A673 (cell line): ENCODE results near the gene CCND2. TPM values are rescaled to one million over a fixed set of nuclear protein-coding genes. Genes with fewer than 3 reads are reported as not detected.

Experiments used
- BruUV-seq: library from RNA; stranded (reverse); fragments of 400-500 nt; replicated peaks from 2 replicates; lab custom pipeline; 2021; lab: Mats Ljungman, UMichigan
- CTCF ChIA-PET: fragments of 300-600 bp; sonication (Branson Sonifier 250); formaldehyde crosslinking; loops from one replicate; lab custom pipeline; 2022; ENCODE audit warnings: antibody characterized with exemption; lab: Charles Lee
- POLR2A ChIA-PET: fragments of 300-600 bp; sonication (Branson Sonifier 250); formaldehyde crosslinking; loops from one replicate; lab custom pipeline; 2022; ENCODE audit warnings: antibody characterized with exemption; ENCODE audit not compliant: low non-redundant PET; lab: Charles Lee
- DNase-seq: peaks from one replicate; pipeline ENCODE4 v3.0.0-alpha.2; 2015; ENCODE audit warnings: low spot score
- H3K27ac ChIP-seq: fragments of 200-600 bp; sonication (generic); 2 replicates; pipeline ENCODE4 v1.5.1; 2016; ENCODE audit warnings: mixed run types, low read depth, mild to moderate bottlenecking, mixed read lengths, antibody characterized with exemption, low read length; ENCODE audit not compliant: poor library complexity, severe bottlenecking
- H3K27me3 ChIP-seq: fragments of 200-600 bp; sonication (generic); replicated peaks from 2 replicates; pipeline ENCODE4 v1.6.1; 2017; ENCODE audit warnings: mixed run types, low read depth, mild to moderate bottlenecking, mixed read lengths, antibody characterized with exemption, low read length; ENCODE audit not compliant: insufficient read depth, poor library complexity
- H3K36me3 ChIP-seq: fragments of 200-600 bp; sonication (generic); 2 replicates; pipeline ENCODE4 v1.6.1; 2016; ENCODE audit warnings: mixed run types, mild to moderate bottlenecking, mixed read lengths, antibody characterized with exemption, low read length; ENCODE audit not compliant: insufficient read depth, poor library complexity, severe bottlenecking
- H3K4me1 ChIP-seq: fragments of 200-600 bp; sonication (generic); 2 replicates; pipeline ENCODE4 v1.6.1; 2017; ENCODE audit warnings: mixed run types, mild to moderate bottlenecking, mixed read lengths, antibody characterized with exemption, low read length; ENCODE audit not compliant: insufficient read depth, poor library complexity, severe bottlenecking
- H3K4me3 ChIP-seq: fragments of 200-600 bp; sonication (generic); 2 replicates; pipeline ENCODE4 v1.5.1; 2016; ENCODE audit warnings: low read depth, mixed run types, mild to moderate bottlenecking, mixed read lengths, low read length; ENCODE audit not compliant: poor library complexity, severe bottlenecking
- H3K9me3 ChIP-seq: fragments of 200-600 bp; sonication (generic); 2 replicates; pipeline ENCODE4 v1.6.1; 2016; ENCODE audit warnings: mixed run types, low read depth, mild to moderate bottlenecking, mixed read lengths, antibody characterized with exemption, low read length; ENCODE audit not compliant: poor library complexity, severe bottlenecking
- EZH2 ChIP-seq: fragments of 200-600 bp; sonication (generic); IDR thresholded peaks from 2 replicates; pipeline ENCODE4 v1.6.1; 2017; ENCODE audit warnings: borderline replicate concordance, low read depth, mild to moderate bottlenecking, mixed read lengths, antibody characterized with exemption, low read length; ENCODE audit not compliant: poor library complexity, severe bottlenecking
- intact Hi-C: fragments of 100-400 bp; cut with micrococcal nuclease; formaldehyde crosslinking; loops from one replicate; pipeline ENCODE4 v1.10.0; 2022; ENCODE audit not compliant: unreplicated experiment
- total RNA-seq: library from RNA; stranded (reverse); gene quantifications from 2 replicates; pipeline ENCODE4 v1.2.3, GENCODE V29; 2021
- TF ChIP-seq, protein P1 (sequence below): fragments of 300-800, 200-600 bp; sonication (generic); conservative IDR thresholded peaks from 2 replicates; pipeline ENCODE4 v1.5.1; 2017; ENCODE audit warnings: low read depth, mild to moderate bottlenecking, antibody characterized with exemption, low read length, moderate library complexity, mixed read lengths

The CCND2 gene
- total RNA-seq, 1 experiment from 2014 or later: 2.6 TPM

DNA sequence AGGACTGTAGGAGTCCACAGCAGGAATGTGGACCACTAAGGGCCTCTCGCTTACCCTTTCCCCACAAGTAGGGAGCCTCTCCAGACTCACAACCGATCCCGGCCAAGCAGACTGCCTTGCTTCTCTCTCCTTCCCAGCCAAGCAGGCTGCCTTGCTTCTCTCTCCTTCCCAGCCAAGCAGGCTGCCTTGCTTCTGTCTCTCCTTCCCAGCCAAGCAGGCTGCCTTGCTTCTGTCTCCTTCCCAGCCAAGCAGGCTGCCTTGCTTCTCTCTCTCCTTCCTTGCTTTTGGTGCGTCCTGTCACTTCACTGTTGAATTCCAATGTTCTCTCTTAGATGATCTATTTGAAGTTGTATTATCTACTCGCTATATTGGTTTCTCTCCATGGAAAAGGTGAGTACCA is 32.6 kb upstream of the CCND2 start:
- Histone ChIP-seq H3K27me3 (peaks cover 15% of the 10 kb centered on the region), H3K36me3 (no peaks in the 10 kb centered on the region), H3K27ac (no peak overlapping the region), H3K4me3 (no peak overlapping the region), H3K9me3 (no peaks in the 10 kb centered on the region), H3K4me1 (no peaks in the 10 kb centered on the region)
- ChIA-PET POLR2A (no interaction called here), CTCF (no interaction called here)
- intact Hi-C loops: no loop called here
- BruUV-seq: no TSS peak
- TF ChIP-seq EZH2: no peak
- TF ChIP-seq, protein P1, sequence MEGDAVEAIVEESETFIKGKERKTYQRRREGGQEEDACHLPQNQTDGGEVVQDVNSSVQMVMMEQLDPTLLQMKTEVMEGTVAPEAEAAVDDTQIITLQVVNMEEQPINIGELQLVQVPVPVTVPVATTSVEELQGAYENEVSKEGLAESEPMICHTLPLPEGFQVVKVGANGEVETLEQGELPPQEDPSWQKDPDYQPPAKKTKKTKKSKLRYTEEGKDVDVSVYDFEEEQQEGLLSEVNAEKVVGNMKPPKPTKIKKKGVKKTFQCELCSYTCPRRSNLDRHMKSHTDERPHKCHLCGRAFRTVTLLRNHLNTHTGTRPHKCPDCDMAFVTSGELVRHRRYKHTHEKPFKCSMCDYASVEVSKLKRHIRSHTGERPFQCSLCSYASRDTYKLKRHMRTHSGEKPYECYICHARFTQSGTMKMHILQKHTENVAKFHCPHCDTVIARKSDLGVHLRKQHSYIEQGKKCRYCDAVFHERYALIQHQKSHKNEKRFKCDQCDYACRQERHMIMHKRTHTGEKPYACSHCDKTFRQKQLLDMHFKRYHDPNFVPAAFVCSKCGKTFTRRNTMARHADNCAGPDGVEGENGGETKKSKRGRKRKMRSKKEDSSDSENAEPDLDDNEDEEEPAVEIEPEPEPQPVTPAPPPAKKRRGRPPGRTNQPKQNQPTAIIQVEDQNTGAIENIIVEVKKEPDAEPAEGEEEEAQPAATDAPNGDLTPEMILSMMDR: no peak
- no peak for DNase-seq

DNA sequence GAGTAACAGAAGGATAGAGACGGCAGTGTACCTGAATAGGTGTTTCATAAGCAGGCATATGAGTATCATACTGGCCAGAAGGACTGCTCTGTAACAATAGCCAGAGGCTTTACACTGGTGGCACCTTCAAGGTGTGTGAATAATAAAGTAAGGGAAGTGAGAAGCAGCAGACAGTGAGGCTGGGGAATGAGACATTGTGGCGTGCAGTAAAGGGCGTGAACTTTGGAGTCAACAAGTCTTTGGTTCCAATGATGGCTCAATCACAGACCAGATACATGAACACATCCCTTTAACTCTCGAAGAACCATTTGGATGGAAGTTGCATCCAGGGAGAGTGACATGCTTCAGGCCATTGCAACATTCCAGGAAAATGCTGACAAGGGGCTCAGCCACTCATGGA is 32.0 kb upstream of the CCND2 start:
- H3K36me3 ChIP-seq: no peaks in the 10 kb centered on the region
- H3K27me3 ChIP-seq: peaks cover 12% of the 10 kb centered on the region
- DNase-seq: no peak
- H3K27ac ChIP-seq: no peak overlapping the region
- ChIA-PET POLR2A (no interaction called here), CTCF (no interaction called here)
- H3K9me3 ChIP-seq: no peaks in the 10 kb centered on the region
- H3K4me3 ChIP-seq: no peak overlapping the region
- TF ChIP-seq, protein P1: no peak
- TF ChIP-seq EZH2: no peak
- BruUV-seq: no TSS peak
- H3K4me1 ChIP-seq: no peaks in the 10 kb centered on the region
- intact Hi-C loops: no loop called here

DNA sequence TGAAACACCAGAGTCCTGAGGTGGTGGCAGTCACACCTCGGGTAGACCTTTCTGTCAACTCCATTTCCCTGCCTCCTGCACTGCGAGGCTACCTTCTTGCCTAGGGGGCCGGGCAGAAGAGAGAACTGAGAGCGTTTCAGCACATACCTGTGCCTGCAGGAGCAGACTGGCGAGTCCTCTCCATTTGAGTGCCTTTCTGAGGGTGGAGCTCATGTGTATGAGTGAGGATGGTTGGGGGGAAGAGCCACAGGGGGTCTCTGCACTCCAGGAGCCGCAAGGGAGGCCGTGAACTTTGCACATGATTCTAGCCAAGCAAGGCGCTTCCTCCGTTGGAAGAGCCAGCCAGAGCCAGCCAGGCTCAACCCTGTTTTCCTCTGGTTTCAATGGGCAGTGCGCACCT is 31.0 kb upstream of the CCND2 start:
- peaks cover 2% of the 10 kb centered on the region for H3K27me3 ChIP-seq
- no peaks in the 10 kb centered on the region for H3K9me3 ChIP-seq
- no peak overlapping the region for H3K27ac ChIP-seq
- intact Hi-C loops: no loop called here
- no peak for DNase-seq
- BruUV-seq: no TSS peak
- no peaks in the 10 kb centered on the region for H3K4me1 ChIP-seq
- TF ChIP-seq, protein P1: no peak
- TF ChIP-seq EZH2: no peak
- H3K4me3 ChIP-seq: no peak overlapping the region
- no peaks in the 10 kb centered on the region for H3K36me3 ChIP-seq
- ChIA-PET CTCF (no interaction called here), POLR2A (no interaction called here)
